Endothelial cell (in vitro differentiated cells): Measurements from ENCODE around the gene SYTL2. TPM values are rescaled to one million over a fixed set of nuclear protein-coding genes. Genes with fewer than 3 reads are reported as not detected.

Experiments used
- DNase-seq: peaks from one replicate; pipeline ENCODE4 v3.0.0; 2021; ENCODE audit warnings: low spot score
- H3K27ac Mint-ChIP-seq: one replicate; pipeline ENCODE4 v1.8.0; 2021; ENCODE audit warnings: mixed read lengths, inconsistent platforms; ENCODE audit not compliant: unreplicated experiment
- H3K27me3 Mint-ChIP-seq: one replicate; pipeline ENCODE4 v1.8.0; 2021; ENCODE audit warnings: mild to moderate bottlenecking, moderate library complexity, mixed read lengths, inconsistent platforms; ENCODE audit not compliant: unreplicated experiment
- H3K36me3 Mint-ChIP-seq: one replicate; pipeline ENCODE4 v1.8.0; 2021; ENCODE audit warnings: mild to moderate bottlenecking, low read depth, mixed read lengths, inconsistent platforms; ENCODE audit not compliant: unreplicated experiment
- H3K4me1 Mint-ChIP-seq: one replicate; pipeline ENCODE4 v1.8.0; 2021; ENCODE audit warnings: mild to moderate bottlenecking, mixed read lengths, inconsistent platforms; ENCODE audit not compliant: unreplicated experiment
- H3K4me3 Mint-ChIP-seq: one replicate; pipeline ENCODE4 v1.8.0; 2021; ENCODE audit warnings: mild to moderate bottlenecking, mixed read lengths, inconsistent platforms; ENCODE audit not compliant: unreplicated experiment
- H3K9me3 Mint-ChIP-seq: one replicate; pipeline ENCODE4 v1.8.0; 2021; ENCODE audit warnings: mixed read lengths, inconsistent platforms; ENCODE audit not compliant: unreplicated experiment
- total RNA-seq: library from RNA; stranded (reverse); fragmentation: NEBNext Ultra II Directional; extraction: Animal tissue kit (Norgen Biotek cat#: 25700); gene quantifications from one replicate; pipeline ENCODE4 v1.2.1, GENCODE V29; 2021; ENCODE audit not compliant: unreplicated experiment
- TF ChIP-seq, protein P1 (sequence below): fragments of 200-600 bp; sonication (generic); IDR thresholded peaks from one replicate; pipeline ENCODE4 v1.5.0; 2021; ENCODE audit warnings: antibody characterized with exemption; ENCODE audit not compliant: unreplicated experiment

The SYTL2 gene
- total RNA-seq, 1 donor from 2014 or later: 4.0 TPM

DNA sequence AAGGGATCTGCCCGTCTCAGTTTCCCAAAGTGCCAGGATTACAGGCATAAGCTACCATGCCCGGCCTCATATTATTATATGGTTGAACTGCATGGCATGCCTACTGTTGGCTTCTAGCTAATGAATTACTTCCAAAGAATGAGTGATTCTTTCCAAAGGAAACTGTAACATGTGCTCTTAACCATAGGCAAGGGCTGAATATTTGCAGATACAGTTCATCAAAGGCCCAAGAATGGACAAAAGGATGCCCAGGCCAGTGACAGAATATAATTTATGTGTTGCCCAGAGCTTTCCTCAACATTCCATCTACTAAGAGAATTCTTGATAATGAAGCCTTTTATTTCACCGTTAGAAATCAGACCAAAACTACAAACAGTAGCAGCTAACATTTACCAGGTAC lies 98.0 kb downstream of the SYTL2 start:
- Mint-ChIP-seq H3K27me3 (no peaks in the 10 kb centered on the region), H3K4me3 (no peak overlapping the region), H3K36me3 (no peaks in the 10 kb centered on the region), H3K4me1 (no peaks in the 10 kb centered on the region), H3K9me3 (no peaks in the 10 kb centered on the region), H3K27ac (no peak overlapping the region)
- no peak for DNase-seq
- TF ChIP-seq, protein P1, sequence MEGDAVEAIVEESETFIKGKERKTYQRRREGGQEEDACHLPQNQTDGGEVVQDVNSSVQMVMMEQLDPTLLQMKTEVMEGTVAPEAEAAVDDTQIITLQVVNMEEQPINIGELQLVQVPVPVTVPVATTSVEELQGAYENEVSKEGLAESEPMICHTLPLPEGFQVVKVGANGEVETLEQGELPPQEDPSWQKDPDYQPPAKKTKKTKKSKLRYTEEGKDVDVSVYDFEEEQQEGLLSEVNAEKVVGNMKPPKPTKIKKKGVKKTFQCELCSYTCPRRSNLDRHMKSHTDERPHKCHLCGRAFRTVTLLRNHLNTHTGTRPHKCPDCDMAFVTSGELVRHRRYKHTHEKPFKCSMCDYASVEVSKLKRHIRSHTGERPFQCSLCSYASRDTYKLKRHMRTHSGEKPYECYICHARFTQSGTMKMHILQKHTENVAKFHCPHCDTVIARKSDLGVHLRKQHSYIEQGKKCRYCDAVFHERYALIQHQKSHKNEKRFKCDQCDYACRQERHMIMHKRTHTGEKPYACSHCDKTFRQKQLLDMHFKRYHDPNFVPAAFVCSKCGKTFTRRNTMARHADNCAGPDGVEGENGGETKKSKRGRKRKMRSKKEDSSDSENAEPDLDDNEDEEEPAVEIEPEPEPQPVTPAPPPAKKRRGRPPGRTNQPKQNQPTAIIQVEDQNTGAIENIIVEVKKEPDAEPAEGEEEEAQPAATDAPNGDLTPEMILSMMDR: no peak

DNA sequence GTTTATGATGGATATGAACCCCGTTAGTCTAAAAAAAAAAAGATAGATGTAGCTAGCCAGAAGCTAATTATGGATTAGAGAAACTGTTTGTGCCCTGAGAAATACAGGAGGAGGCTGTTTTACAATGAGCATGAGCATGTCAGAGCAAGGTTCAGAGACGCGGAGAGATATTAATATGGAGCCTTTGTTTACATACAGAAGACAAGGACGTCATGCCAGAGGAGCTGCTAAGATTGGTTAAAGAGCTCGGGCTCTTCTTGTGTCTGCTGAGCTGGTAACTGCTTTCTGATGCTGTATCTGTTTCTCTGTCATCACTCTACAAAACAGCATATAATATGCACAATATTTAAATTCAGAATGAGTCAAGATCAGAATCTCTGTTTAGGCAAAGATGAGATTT lies 100.0 kb downstream of the SYTL2 start:
- Mint-ChIP-seq H3K4me1 (no peaks in the 10 kb centered on the region), H3K27ac (no peak overlapping the region), H3K4me3 (no peak overlapping the region), H3K36me3 (no peaks in the 10 kb centered on the region), H3K9me3 (no peaks in the 10 kb centered on the region), H3K27me3 (no peaks in the 10 kb centered on the region)
- TF ChIP-seq, protein P1: no peak
- no peak for DNase-seq

DNA sequence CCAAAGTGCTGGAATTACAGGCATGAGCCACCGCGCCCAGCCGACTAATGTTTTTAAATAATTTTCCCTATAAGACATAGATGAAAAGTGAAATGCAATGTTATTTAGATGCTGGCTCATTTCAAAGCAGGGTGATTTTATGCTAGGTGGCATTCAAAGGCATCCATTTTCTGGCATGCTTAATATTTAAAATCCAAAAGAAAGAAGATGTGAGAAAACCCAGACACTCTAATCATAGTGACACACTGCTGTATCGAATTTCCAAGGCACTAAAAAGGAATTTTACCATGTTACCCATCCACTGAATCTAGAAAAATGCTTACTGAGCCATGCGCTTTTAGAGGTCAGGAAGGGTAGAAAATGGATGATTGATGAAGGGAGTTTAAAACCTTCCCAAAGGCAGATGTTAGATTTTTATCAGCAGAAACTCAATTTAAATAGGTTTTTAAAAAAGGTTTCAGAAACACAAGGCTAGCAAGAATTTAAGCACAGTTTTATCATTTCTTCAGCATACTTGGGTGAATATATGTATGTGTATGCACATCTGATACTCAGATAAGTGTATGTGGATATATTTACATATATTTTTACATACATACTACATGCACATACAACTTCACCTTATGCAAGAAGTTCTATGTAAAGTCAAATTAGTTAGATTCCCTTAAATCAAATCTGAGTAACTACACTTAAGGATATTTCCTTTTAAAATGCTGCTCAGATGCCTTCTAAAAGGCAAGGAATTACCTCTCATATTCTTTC lies 100.8 kb downstream of the SYTL2 start:
- H3K4me1 Mint-ChIP-seq: no peaks in the 10 kb centered on the region
- DNase-seq: no peak
- H3K36me3 Mint-ChIP-seq: no peaks in the 10 kb centered on the region
- no peak overlapping the region for H3K27ac Mint-ChIP-seq
- H3K4me3 Mint-ChIP-seq: no peak overlapping the region
- TF ChIP-seq, protein P1: no peak
- H3K27me3 Mint-ChIP-seq: no peaks in the 10 kb centered on the region
- H3K9me3 Mint-ChIP-seq: no peaks in the 10 kb centered on the region

DNA sequence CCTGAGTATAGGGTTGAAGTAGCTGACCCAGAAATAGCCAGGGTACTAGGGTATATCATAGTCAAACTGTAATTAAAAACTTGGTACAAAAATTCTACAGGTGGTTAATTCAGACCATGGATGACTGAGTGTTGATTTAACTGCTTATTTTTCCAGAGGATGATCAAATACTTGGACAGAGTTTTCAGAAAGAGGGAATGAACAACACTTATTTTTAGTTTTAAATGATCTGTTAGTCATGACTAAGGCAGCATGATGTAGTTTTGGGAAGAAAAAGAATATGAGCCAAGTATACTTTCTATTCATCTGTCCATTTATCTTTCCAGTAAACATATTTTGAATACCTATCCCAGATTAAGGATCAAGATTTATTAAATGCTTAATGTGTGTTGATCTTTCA lies 105.1 kb downstream of the SYTL2 start:
- no peaks in the 10 kb centered on the region for H3K4me1 Mint-ChIP-seq
- TF ChIP-seq, protein P1: no peak
- no peak for DNase-seq
- H3K27me3 Mint-ChIP-seq: no peaks in the 10 kb centered on the region
- no peaks in the 10 kb centered on the region for H3K9me3 Mint-ChIP-seq
- H3K4me3 Mint-ChIP-seq: no peak overlapping the region
- no peaks in the 10 kb centered on the region for H3K36me3 Mint-ChIP-seq
- H3K27ac Mint-ChIP-seq: no peak overlapping the region

DNA sequence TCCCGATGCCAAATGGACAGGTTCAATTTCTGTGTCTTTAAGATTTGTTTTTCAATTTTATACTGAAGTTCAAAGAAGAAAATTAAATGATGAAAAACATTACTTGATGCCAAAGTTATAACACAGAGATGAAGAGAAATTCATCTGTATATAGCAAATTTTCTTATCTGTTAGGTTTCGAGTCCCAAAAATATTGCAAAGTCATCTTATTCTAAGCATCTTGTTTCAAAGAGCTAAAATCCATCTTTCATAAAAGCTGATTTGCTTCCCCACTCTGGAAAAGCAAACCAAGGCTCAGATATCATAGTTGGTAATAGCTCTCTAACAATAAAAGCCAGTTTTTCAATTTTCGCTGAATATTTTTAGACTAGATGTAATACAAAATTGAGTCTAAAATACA lies 106.0 kb downstream of the SYTL2 start:
- Mint-ChIP-seq H3K27ac (no peak overlapping the region), H3K4me1 (peaks cover 4% of the 10 kb centered on the region), H3K36me3 (no peaks in the 10 kb centered on the region), H3K9me3 (no peaks in the 10 kb centered on the region), H3K4me3 (no peak overlapping the region), H3K27me3 (no peaks in the 10 kb centered on the region)
- no peak for DNase-seq
- TF ChIP-seq, protein P1: no peak
